HT1080 (cell line): ENCODE data around the gene G6PC3. TPM values are rescaled to one million over a fixed set of nuclear protein-coding genes. Genes with fewer than 3 reads are reported as not detected.

Source experiments
- DNase-seq: peaks from one replicate; pipeline ENCODE4 v3.0.0-alpha.2; 2015; ENCODE audit warnings: low read depth
- total RNA-seq: library from RNA; depleted of rRNA; stranded (reverse); fragments of >200 nt; shearing (Covaris generic); gene quantifications from 2 replicates; pipeline ENCODE4 v1.2.3, GENCODE V29; 2014

G6PC3 gene
- total RNA-seq, 1 experiment from 2014 or later: 101 TPM

GRCh38 chr17:44059101-44059892 is 11.2 kb upstream of the G6PC3 start:
- no peak for DNase-seq

DNA sequence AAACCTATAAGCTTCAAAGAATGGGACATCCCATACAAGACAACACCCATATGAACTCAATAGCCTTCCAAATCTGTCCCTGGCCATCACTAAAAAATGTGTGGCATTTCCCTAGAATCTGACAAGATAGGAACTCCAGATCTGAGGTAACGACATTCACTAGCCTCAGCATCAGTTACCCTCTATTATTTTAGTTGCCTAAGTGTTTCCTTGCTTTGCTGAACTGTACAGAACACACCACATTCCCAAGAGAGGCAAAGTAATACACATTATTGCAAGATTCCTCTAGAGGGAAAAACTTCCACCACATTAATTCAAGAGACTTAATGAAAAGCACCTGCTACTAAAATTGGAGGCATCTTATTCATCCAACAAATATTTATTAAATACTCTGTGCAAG is 9.1 kb upstream of the G6PC3 start:
- no peak for DNase-seq

GRCh38 chr17:44062871-44063270 is 7.7 kb upstream of the G6PC3 start:
- no peak for DNase-seq

DNA sequence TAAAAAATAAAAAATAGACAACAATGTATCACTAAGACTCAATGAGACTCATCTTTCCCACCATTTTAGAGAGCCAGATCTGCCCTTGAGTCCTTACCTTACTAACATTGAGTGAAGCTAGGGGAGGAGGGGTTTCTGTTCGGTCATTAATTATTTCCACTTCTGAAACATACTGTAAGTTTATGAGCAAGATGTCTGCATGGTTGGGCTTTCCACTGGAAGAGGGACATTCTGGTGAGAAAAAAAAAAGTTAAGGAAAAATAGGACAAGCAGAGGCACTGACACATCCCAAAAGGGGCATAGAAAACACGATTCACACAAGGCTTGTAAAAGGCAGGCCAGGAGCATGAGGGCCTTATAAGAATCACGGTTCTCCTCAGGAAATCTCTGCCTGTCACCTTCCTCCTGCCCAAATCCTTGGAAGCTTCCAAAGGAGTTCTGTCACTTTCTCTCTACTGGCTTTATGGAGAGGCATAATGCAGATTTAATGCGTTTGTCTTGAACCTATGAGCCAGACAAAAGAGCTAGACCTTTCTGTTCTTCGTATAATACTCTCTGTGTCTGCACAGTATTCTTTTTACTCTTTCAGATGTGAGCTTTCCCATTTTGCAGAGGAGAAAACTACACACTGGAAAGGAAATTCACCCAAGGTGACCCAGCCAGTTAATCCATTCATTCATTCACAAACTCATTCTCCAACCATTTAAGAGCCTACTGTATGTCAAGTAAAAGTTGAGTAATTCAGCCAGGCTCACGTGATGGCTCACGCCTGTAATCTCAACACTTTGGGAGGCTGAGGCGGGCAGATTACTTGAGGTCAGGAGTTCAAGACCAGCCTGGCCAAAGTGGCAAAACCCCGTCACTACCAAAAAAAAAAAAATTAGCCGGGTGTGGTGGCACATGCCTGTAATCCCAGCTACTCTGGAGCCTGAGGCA is 6.6 kb upstream of the G6PC3 start:
- no peak for DNase-seq

DNA sequence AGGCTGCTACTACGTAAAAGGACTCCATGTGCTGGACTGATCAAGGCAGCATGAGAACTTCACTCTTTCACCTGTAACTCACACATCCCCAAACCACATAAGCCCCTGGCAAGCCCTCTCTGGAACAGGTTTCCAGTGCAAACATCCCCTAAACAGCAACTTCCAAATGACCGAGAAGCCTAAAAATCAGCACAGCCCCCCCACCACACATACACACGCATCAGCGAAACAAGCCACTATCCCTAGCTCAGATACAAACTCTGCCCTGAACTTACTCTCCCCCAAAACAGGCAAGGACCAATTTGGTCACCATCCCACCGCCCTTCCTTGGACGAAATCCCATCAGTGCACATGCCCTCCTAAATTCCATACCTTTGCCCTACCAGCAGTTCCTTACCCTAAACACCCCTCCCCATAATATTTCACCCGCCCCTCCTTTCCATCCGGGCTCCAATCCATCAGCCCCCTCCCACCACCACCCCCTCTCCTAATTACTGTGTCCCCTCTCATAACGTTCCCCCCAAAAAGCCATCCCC is 4.8 kb upstream of the G6PC3 start:
- peak; percentile 15 for DNase-seq

DNA sequence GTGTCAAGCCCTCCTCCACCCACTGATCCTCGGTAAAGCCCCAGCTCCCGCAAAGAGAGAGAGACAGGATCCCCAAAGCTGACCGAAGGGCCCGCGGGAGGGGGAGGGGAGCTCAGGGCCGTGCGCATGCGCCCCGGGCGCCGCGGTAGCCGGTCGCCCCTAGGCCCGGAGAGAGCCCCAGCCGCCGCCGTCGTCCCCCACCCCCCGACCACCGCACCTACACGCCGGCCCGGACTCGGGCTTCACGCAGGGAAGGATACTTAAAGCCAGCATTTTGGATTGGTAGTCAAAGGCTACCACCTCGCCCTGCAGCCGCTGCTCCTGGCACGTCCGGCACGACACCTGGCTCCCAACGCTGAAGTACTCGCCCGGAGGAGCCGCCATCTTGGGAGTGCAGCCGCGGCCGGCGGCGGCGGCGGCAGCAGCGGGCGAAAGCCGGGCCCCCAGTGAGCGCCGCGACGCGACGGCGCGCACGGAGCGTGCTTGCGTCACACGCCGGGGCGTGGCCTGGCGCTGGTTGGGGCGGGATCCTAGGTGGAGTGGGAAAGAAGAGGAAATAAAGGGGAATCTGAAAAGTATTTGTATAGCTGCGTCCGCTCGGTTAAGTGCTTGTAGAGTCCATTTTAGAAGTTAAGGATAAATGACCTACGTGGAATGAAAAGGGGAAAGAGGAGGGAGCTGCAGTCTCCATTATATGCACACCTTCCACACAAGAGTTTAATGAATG is 4.2 kb upstream of the G6PC3 start, which contains the start of gene LSM12:
Gene LSM12, minus strand, starts transcription at position 468 of the 727 bp plus-strand sequence. Its CDS starts 84 bp downstream, at position 384.
- DNase-seq: peak; percentile 92

DNA sequence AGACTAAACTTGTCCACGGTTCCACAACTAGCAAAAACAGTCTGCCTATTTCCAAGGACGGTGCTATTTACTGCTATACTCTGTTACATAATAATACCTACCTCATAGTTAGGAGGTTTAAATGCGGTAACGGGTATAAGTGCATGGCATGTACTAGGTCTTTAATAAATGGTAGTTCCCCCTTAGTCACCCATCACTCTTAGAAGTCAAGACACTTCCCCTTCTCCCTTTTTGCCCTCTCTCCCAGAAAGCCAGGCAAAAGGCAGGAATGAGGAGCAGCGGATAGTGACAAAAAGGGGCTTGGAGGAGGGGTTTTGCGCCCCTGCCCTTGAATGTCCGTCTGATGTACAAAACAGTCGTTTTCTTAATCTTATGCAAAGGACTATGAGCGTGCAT is 3.0 kb upstream of the G6PC3 start:
- DNase-seq: no peak

- DNase-seq: peak; percentile 49
Observed at GRCh38 chr17:44069974-44070454, 521 bp upstream of the G6PC3 start.

DNA sequence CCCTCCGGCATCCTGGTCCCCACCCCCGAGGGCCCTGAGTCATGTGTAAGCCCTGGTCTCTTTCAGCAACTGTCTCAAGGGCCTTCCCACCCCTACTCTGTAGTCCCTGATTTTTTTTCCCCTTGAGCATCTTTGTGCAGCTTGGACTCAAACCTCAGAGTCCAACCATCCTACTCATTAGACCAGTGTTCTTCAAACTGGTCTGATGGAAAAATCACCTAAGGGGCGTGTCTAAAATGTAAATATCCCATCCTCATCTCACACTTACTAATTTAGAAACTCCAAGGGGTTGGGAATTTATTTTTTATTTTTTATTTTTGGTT is 624 bp downstream of the G6PC3 start:
- no peak for DNase-seq

DNA sequence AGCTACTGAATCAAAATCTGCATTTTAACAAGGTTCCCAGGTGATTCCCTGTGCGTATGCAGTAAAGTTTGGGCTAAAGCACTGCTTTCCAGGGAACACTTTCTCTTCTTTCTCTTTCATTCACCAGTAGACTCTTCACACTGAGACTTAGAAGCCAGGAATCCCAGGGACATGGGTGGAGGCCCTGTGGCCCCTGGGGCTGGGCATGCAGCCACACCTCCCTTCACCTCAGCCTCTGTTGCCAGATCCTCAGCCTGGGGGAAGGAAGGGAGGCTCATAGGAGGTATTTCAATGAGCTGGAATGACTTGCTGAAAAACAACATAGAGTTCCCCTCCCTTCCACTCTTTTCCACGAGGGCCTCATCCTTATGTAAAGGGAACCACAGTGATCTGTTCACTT is 1.2 kb downstream of the G6PC3 start:
- DNase-seq: no peak

DNA sequence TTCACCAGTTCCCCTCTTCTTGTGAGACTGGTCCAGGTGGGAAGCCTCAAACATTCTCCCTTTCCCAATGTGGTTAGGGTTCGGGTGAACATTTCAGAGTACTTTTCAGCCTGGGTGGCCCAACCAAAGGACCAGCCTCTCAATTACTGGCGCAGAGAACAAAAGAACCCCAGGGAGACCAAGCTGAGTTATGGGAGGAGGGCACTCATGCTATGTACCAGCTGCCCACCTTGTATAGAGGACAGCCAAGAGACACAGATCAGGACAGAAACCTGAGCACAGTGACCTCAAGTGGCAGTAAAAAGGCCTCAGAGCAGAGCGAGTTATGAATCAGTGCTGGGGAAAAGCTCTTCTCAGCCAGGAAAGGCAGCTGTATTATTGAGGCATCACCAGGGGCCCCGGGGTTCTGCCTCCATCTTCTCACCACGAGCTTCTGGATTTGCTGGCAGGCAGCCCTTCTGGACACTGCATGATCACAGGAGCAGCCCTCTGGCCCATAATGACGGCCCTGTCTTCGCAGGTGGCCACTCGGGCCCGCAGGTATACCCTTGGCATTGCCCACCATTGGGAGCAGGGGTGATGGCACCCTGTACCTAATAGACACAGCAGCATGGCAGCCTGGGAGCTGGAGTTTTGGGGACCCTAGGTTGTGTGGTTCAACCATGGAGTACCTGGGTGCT is 3.8 kb downstream of the G6PC3 start:
- DNase-seq: no peak

DNA sequence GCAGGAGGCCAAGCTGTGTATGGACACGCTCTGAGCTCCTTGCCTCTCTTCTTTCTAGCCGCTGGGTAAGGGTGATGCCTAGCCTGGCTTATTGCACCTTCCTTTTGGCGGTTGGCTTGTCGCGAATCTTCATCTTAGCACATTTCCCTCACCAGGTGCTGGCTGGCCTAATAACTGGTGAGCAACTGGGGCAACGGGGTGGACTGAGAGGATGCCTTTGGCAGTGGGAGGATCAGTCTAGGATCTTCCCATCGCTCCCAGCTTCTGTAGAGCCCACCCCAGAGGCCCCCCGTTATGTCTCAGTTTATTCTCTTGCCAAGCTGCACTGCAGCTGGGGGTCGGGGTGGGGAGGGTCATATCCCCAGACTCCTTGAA is 4.4 kb downstream of the G6PC3 start:
- DNase-seq: no peak

DNA sequence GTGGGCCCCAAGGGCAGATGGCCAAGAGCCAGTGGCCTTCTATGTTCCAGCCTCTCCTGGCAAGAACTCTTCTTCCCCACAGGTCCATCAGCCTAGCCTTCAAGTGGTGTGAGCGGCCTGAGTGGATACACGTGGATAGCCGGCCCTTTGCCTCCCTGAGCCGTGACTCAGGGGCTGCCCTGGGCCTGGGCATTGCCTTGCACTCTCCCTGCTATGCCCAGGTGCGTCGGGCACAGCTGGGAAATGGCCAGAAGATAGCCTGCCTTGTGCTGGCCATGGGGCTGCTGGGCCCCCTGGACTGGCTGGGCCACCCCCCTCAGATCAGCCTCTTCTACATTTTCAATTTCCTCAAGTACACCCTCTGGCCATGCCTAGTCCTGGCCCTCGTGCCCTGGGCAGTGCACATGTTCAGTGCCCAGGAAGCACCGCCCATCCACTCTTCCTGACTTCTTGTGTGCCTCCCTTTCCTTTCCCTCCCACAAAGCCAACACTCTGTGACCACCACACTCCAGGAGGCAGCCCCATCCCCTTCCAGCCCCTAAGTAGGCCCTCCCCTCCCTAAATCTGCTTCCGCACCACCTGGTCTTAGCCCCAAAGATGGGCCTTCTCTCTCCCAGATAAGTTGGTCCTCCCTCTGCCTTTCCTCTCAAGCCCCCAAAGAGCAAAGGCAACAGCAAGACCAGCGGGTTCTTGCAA is 5.2 kb downstream of the G6PC3 start:
- DNase-seq: no peak

DNA sequence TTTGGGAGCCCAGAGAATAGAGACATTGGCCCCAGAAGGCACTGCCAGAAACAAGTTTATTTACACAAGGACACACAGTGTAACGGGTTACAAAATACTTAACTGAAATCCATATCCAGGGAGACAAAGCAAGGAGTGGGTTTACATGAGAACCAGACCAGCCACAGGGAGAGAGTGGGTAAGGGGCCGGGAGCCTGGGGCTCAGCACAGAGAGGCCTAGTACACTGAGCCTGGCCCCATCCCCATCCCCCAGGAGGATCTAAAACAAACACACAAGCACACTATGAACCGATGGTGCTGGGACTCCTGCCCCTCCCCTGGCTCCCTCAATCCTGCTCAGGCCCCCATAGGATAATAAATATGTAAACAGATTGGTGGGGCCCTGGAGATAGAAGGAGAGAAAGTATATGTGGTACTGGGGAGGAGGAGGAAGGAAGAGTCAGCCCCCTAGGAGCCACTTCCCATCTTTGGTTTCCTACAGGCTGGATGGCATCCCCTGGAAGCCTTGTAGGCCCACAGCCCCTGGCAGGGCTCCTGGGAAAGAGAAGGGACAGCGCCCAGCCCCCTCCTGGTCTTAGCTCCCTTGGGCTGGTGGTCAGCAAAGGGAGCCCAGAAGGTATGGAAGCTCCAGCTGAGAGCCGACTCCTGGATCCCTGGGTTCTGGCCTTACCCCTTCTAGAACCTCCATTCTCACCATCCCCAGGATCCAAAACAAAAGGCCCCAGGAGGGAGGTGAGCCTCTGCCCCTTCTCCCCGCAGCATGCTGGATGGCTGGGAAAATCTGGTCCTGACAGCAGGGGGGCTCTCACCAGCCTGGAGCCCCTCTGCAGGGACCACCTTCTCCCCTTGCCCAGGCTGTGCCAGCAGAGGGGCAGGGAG is 6.4 kb downstream of the G6PC3 start:
- DNase-seq: no peak

DNA sequence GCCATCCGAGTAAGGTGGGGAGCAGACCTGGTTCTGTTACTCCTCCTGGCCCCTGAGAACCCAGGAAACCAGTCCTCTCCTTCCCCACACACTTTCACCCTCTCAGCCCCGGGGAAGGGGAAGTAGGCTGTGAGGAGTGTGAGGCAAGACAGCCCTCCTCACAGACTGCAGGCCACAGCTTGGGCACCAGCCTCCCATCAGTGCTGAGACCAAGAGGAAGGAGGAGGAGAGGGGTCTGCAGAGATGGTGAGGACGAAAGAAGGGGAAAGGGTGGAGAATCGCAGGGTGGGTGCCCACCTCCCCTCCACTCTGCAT is 7.0 kb downstream of the G6PC3 start:
- no peak for DNase-seq

DNA sequence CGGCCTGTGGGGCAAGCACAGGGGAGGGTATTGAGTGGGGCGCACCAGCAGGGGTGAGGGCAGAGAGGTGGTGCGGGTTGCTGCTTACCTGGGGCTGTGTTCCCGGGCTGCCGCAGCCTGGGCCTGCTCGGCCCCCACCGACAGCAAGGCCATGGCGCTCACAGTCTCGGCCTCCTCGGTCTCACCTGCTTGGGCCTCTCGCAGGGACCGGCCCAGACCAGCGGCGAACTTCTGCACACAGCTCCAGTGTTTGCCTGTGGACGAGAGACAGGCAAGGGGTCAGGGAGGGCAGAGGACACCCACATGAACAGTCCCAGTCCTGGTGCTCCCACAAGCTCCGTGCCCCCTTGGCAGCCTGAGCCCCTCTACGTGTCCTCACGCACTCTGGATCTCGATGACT is 7.9 kb downstream of the G6PC3 start:
- DNase-seq: no peak

- DNase-seq: no peak
Observed at GRCh38 chr17:44079877-44080821, 9.6 kb downstream of the G6PC3 start.

GRCh38 chr17:44081681-44082080 is 11.1 kb downstream of the G6PC3 start:
- no peak for DNase-seq
